Sigmoid colon (tissue), 7 donors: Measurements from ENCODE around the gene FREY1. TPM values are rescaled to one million over a fixed set of nuclear protein-coding genes. Genes with fewer than 3 reads are reported as not detected.

ENCODE experiments used
- DNase-seq: peaks from one replicate; pipeline ENCODE4 v3.0.0-alpha.2; 2019
- H3K27ac ChIP-seq, 4 donors: fragments of 200-600 bp; sonication (generic); one replicate each; pipeline ENCODE4 v1.5.1; 2016 to 2019; ENCODE audit warnings: mild to moderate bottlenecking in 1 of 4
- H3K27me3 ChIP-seq, 3 donors: fragments of 200-600 bp; sonication (generic); one replicate each; pipeline ENCODE4 v1.5.1; 2019; ENCODE audit warnings: mild to moderate bottlenecking in 1 of 3
- H3K36me3 ChIP-seq, 4 donors: fragments of 200-600 bp; sonication (generic); one replicate each; pipeline ENCODE4 v1.5.1; 2016 to 2019
- H3K4me1 ChIP-seq, 4 donors: fragments of 200-600 bp; sonication (generic); one replicate each; pipeline ENCODE4 v1.5.1; 2017 to 2019
- H3K4me3 ChIP-seq, 4 donors: fragments of 200-600 bp; sonication (generic); one replicate each; pipeline ENCODE4 v1.5.1; 2017 to 2019; ENCODE audit warnings: mild to moderate bottlenecking in 2 of 4, moderate library complexity in 1 of 4
- H3K9me3 ChIP-seq, 4 donors: fragments of 200-600 bp in 3 of 4; sonication (generic) in 3 of 4; one replicate each; pipeline versions ENCODE4 v1.5.1 to v1.6.1; 2013 to 2019
- EP300 ChIP-seq, 4 donors: sonication (generic); formaldehyde crosslinking; IDR thresholded peaks; one replicate each; pipeline ENCODE4 v1.6.1; 2017; ENCODE audit warnings: antibody characterized with exemption in 4 of 4
- POLR2A ChIP-seq, 2 donors: fragments of 450-650 bp; IDR thresholded peaks; one replicate each; pipeline ENCODE4 v1.6.1; 2016; ENCODE audit warnings: antibody characterized with exemption in 2 of 2, mild to moderate bottlenecking in 2 of 2, moderate library complexity in 2 of 2
- POLR2AphosphoS5 ChIP-seq, 4 donors: sonication (generic); formaldehyde crosslinking; IDR thresholded peaks; one replicate each; pipeline ENCODE4 v1.6.1; 2017; ENCODE audit warnings: antibody characterized with exemption in 4 of 4
- WGBS, 2 donors: extraction: QIAGEN DNeasy Blood & Tissue Kit; methylation state at CpG; one replicate each; pipeline ENCODE4 v1.1.7; 2013; 5-methylcytosine and 5-hydroxymethylcytosine counted together
- intact Hi-C: fragments of 100-400 bp; cut with DNase I; formaldehyde crosslinking; loops from one replicate; pipeline ENCODE4 v1.15.1; 2023
- polyA plus RNA-seq, 3 donors: library from polyadenylated mRNA; stranded (reverse); fragments of 200-250 nt; gene quantifications; one replicate each; pipeline ENCODE4 v1.2.3, GENCODE V29; 2013
- total RNA-seq, 4 donors: library from RNA; depleted of rRNA; stranded (reverse); fragments of >200 nt; gene quantifications; one replicate each; pipeline ENCODE4 v1.1.0, GENCODE V29; 2016
- TF ChIP-seq, protein P1 (sequence below), 4 experiments: fragments of 450-650 bp in 3 of 4; fragments of 200-600 bp in 1 of 4; IDR thresholded peaks; one replicate each; pipeline ENCODE4 v1.5.1; 2016 to 2019; ENCODE audit warnings: antibody characterized with exemption in 4 of 4, mild to moderate bottlenecking in 3 of 4, moderate library complexity in 2 of 4
- donor health status: healthy with polysubstance abuse.
- donor health status: Bipolar disorder and iron deficiency.
- donor health status: healthy.

Gene FREY1
- total and polyA plus RNA-seq, 7 donors, result 0.64 to 3.5 (median 2.2) TPM; not detected in 4

GRCh38 chr11:45933131-45933831, 26.2 kb upstream of the FREY1 start:
- intact Hi-C loops, result no loop called here
- peaks cover 0 to 9% (median 3%) of the 10 kb centered on the region in 4 donors for H3K4me1 ChIP-seq
- no peaks in the 10 kb centered on the region for H3K9me3 ChIP-seq
- peak; percentile 64 for DNase-seq
- H3K36me3 ChIP-seq, result peaks cover 14 to 64% (median 53%) of the 10 kb centered on the region in 4 donors
- no peak overlapping the region for H3K27ac ChIP-seq
- no peaks in the 10 kb centered on the region for H3K27me3 ChIP-seq
- no peak overlapping the region for H3K4me3 ChIP-seq
- TF ChIP-seq EP300 (IDR thresholded peaks at IDR 0.05), result no peak
- TF ChIP-seq, protein P1, sequence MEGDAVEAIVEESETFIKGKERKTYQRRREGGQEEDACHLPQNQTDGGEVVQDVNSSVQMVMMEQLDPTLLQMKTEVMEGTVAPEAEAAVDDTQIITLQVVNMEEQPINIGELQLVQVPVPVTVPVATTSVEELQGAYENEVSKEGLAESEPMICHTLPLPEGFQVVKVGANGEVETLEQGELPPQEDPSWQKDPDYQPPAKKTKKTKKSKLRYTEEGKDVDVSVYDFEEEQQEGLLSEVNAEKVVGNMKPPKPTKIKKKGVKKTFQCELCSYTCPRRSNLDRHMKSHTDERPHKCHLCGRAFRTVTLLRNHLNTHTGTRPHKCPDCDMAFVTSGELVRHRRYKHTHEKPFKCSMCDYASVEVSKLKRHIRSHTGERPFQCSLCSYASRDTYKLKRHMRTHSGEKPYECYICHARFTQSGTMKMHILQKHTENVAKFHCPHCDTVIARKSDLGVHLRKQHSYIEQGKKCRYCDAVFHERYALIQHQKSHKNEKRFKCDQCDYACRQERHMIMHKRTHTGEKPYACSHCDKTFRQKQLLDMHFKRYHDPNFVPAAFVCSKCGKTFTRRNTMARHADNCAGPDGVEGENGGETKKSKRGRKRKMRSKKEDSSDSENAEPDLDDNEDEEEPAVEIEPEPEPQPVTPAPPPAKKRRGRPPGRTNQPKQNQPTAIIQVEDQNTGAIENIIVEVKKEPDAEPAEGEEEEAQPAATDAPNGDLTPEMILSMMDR (IDR thresholded peaks at IDR 0.05), result no peak
- WGBS, 2 donors, result 70 to 86% methylated on average over 15 of the region's 15 CpGs

DNA sequence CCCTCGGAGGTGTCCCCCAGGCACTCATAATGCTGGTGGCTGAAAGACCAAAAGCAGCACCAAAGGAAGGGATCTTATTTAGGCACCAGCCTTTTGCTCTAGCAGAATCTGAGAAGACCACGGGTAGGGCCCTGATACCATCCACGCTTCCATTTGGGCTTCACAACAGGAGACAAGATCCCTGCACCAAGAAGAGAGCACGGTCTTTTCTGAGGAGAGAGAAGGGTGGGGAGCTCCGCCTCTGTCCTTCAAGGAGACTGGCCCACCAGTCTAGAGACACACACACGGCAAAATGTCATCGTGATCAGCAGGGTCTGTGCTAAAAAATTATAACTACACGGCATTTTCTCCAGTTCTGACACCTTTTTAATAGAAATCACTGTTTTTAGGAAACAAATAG, 25.1 kb upstream of the FREY1 start:
- H3K4me1 ChIP-seq, result peaks cover 0 to 9% (median 3%) of the 10 kb centered on the region in 4 donors
- H3K27ac ChIP-seq, result no peak overlapping the region
- 84 to 94% methylated on average over 8 of the region's 8 CpGs for WGBS, 2 donors
- no peaks in the 10 kb centered on the region for H3K9me3 ChIP-seq
- DNase-seq, result no peak
- intact Hi-C loops, result no loop called here
- H3K4me3 ChIP-seq, result no peak overlapping the region
- TF ChIP-seq POLR2AphosphoS5 (IDR thresholded peaks at IDR 0.05), result no peak
- H3K36me3 ChIP-seq, result peaks cover 14 to 53% (median 48%) of the 10 kb centered on the region in 4 donors
- no peaks in the 10 kb centered on the region for H3K27me3 ChIP-seq

- Histone ChIP-seq H3K27me3 (peaks cover 0 to 3% (median 0%) of the 10 kb centered on the region in 3 donors), H3K4me3 (no peak overlapping the region), H3K27ac (no peak overlapping the region), H3K9me3 (no peaks in the 10 kb centered on the region), H3K4me1 (peaks cover 0 to 9% (median 3%) of the 10 kb centered on the region in 4 donors), H3K36me3 (peaks cover 14 to 49% (median 45%) of the 10 kb centered on the region in 4 donors)
- no peak for TF ChIP-seq EP300 (IDR thresholded peaks at IDR 0.05)
- TF ChIP-seq, protein P1 (IDR thresholded peaks at IDR 0.05), result no peak
- no peak for TF ChIP-seq POLR2AphosphoS5 (IDR thresholded peaks at IDR 0.05)
- no peak for TF ChIP-seq POLR2A (IDR thresholded peaks at IDR 0.05)
- WGBS, 2 donors, result 88 to 93% methylated on average over 10 of the region's 10 CpGs
- intact Hi-C loops, result no loop called here
- DNase-seq, result no peak
Observed at GRCh38 chr11:45931739-45932138, 24.7 kb upstream of the FREY1 start.

GRCh38 chr11:45930951-45931570, 24.0 kb upstream of the FREY1 start:
- H3K4me1 ChIP-seq, result peaks cover 0 to 9% (median 3%) of the 10 kb centered on the region in 4 donors
- no peak for DNase-seq
- intact Hi-C loops, result no loop called here
- no peaks in the 10 kb centered on the region for H3K9me3 ChIP-seq
- TF ChIP-seq EP300 (IDR thresholded peaks at IDR 0.05), result no peak
- TF ChIP-seq, protein P1 (IDR thresholded peaks at IDR 0.05), result no peak
- TF ChIP-seq POLR2AphosphoS5 (IDR thresholded peaks at IDR 0.05), result no peak
- no peak for TF ChIP-seq POLR2A (IDR thresholded peaks at IDR 0.05)
- no peak overlapping the region for H3K27ac ChIP-seq
- H3K36me3 ChIP-seq, result peaks cover 14 to 42% (median 38%) of the 10 kb centered on the region in 4 donors
- H3K4me3 ChIP-seq, result no peak overlapping the region
- peaks cover 0 to 3% (median 0%) of the 10 kb centered on the region in 3 donors for H3K27me3 ChIP-seq
- 84 to 85% methylated on average over 8 of the region's 8 CpGs for WGBS, 2 donors

GRCh38 chr11:45930031-45930794, 23.1 kb upstream of the FREY1 start:
- DNase-seq, result peak; percentile 63
- Histone ChIP-seq H3K36me3 (peaks cover 14 to 33% (median 31%) of the 10 kb centered on the region in 4 donors), H3K9me3 (no peaks in the 10 kb centered on the region), H3K4me1 (peaks cover 0 to 9% (median 3%) of the 10 kb centered on the region in 4 donors), H3K27ac (no peak overlapping the region), H3K4me3 (no peak overlapping the region), H3K27me3 (peaks cover 0 to 12% (median 0%) of the 10 kb centered on the region in 3 donors)
- WGBS, 2 donors, result 23 to 44% methylated on average over 14 of the region's 14 CpGs
- intact Hi-C loops, result no loop called here
- no peak for TF ChIP-seq POLR2A (IDR thresholded peaks at IDR 0.05)
- no peak for TF ChIP-seq EP300 (IDR thresholded peaks at IDR 0.05)
- TF ChIP-seq, protein P1 (IDR thresholded peaks at IDR 0.05), result no peak
- TF ChIP-seq POLR2AphosphoS5 (IDR thresholded peaks at IDR 0.05), result no peak
